ENCODE measurements around the gene SFN.
"Not testable (repeated sequence)": the region's sequence is repeated elsewhere in the genome, so short reads cannot be mapped to it uniquely, and the experiment has no call there.

The SFN gene

DNA sequence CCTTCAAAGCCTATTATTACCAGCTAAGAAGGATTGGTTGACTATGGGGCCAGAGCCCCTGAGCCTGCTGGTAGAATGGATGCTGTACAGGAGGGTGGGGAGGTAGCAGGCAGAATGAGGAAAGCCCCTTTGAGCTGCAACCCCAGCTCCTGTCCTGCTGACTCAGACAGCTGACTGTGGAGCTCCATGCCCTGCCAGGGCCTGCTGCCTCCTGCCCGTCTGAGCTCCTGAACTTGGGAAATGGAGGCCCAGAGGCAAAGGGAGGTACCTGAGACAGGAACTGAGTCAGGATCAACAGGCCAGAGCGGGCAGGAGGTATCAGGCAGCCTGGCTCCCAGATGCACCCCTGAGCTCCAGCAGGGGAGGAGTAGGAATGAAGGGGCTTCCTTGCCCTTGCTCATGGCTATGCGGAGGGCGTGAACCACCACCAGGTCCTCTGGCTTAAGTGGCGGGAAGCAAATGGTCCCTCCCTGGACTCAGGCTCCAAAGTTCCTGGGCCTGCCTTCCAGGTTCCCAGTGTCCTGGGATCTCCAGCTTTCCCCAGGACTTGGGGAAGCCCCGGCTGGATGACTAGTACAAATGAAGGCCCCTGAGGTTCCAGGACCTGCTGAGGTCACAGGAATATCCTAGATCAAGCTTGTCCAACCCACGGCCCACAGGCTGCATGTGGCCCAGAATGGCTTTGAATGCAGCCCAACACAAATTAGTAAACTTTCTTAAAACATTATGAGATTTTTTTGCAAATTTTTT is 3.9 kb upstream of the SFN start:
- TF ChIP-seq ZFX (IDR thresholded peaks at IDR 0.05; ENCODE audit: borderline replicate concordance) = no peak
- TF ChIP-seq, protein P1, sequence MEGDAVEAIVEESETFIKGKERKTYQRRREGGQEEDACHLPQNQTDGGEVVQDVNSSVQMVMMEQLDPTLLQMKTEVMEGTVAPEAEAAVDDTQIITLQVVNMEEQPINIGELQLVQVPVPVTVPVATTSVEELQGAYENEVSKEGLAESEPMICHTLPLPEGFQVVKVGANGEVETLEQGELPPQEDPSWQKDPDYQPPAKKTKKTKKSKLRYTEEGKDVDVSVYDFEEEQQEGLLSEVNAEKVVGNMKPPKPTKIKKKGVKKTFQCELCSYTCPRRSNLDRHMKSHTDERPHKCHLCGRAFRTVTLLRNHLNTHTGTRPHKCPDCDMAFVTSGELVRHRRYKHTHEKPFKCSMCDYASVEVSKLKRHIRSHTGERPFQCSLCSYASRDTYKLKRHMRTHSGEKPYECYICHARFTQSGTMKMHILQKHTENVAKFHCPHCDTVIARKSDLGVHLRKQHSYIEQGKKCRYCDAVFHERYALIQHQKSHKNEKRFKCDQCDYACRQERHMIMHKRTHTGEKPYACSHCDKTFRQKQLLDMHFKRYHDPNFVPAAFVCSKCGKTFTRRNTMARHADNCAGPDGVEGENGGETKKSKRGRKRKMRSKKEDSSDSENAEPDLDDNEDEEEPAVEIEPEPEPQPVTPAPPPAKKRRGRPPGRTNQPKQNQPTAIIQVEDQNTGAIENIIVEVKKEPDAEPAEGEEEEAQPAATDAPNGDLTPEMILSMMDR (IDR thresholded peaks at IDR 0.05) = no peak
- H3K27ac ChIP-seq = no peak overlapping the region

DNA sequence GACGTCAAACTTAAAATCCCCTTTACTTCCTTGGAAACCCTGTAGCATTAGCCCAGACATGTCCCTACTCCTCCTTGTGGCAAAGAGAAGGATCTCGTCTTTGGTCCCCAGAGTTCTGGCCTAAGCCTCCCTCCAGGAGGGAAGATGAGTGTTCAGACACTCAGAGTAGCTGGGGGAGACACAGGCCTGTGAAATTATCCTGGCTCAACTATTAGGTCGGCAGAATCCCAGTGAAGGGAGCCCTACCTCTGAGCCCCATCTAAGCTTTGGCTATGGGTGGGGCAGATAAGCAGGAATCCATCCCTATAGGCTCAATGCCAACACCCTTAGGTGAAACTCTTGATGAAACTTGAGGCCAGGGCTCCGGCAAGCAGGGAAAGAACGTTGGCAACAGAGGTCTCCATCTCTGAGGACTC is 1.7 kb upstream of the SFN start:
- H3K27ac ChIP-seq = peak overlapping the region; percentile 99
- TF ChIP-seq, protein P1 (IDR thresholded peaks at IDR 0.05) = no peak
- TF ChIP-seq ZFX (IDR thresholded peaks at IDR 0.05; ENCODE audit: borderline replicate concordance) = no peak

DNA sequence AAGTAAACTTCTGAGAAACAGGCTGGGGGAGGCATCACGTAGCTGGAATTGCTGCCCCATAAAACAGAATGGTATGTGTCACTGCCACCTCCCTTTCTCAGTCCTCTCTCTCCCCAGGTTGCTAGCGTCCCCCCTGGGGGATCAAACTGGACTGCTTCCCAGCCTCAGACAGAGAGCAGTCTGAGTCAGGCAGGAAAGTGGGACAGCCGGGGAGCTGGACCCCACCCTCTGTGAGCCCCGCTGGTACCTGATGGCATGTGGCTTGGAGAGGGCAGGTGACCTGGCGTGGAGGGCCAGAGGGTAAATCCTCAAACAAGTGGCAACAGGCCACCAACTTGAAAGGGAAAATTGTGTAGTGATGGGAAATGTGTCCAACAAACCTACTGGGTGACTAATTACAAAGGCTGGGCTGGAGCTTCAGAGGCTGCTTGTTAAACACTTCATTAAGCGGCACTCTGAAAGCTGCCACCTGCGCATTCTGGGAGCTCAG is 1.0 kb upstream of the SFN start:
- no peak for TF ChIP-seq ZFX (IDR thresholded peaks at IDR 0.05; ENCODE audit: borderline replicate concordance)
- TF ChIP-seq, protein P1 (IDR thresholded peaks at IDR 0.05) = no peak
- H3K27ac ChIP-seq = peak overlapping the region; percentile 99

DNA sequence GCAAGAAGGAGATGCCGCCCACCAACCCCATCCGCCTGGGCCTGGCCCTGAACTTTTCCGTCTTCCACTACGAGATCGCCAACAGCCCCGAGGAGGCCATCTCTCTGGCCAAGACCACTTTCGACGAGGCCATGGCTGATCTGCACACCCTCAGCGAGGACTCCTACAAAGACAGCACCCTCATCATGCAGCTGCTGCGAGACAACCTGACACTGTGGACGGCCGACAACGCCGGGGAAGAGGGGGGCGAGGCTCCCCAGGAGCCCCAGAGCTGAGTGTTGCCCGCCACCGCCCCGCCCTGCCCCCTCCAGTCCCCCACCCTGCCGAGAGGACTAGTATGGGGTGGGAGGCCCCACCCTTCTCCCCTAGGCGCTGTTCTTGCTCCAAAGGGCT is 732 bp downstream of the SFN start:
- H3K27ac ChIP-seq = peak overlapping the region; percentile 99
- TF ChIP-seq, protein P1 (IDR thresholded peaks at IDR 0.05) = no peak
- no peak for TF ChIP-seq ZFX (IDR thresholded peaks at IDR 0.05; ENCODE audit: borderline replicate concordance)

DNA sequence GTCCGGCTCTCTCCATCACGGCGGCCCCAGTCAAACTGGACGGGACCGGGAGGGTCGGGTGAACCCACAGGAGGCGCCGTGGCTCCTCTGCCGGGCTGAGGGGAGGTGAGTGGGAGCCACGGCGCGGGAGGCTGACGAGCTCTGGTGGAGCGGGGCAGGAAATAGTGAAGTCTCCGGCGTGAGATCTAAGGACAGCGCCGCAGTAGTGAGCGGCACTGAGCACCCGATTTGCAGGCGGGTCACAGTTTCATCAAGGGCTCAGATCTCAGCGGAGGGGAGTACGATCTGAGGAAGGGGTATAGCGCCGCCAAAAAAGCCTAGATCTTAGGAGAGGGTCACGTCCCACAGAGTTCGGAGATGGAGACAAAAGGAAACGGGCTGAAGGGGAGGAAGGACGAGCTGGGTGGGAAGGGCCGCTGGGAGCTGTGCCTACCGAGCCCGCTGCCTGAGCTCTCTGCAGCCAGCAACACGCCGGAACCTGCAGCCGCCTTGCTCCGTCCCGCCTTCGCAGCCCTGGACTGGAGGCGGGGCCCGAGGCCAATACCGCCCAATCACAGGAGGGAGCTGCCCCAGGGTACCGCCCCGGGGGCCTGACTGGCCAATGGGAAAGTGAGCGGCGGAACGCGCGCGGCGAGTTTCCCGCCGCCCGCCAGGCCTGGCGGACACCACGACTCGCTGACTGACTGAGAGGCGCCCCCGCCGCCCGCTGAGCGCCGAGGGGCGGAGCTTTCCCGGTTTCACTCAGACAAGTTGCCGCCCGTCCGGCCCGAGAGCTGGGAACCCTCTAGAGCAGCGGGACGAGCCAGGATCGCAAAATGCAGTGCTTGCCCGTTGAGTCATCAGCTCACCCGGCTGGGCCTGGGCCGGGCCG is 1.9 kb downstream of the SFN start:
- TF ChIP-seq, protein P1 (IDR thresholded peaks at IDR 0.05) = no peak
- no peak for TF ChIP-seq ZFX (IDR thresholded peaks at IDR 0.05; ENCODE audit: borderline replicate concordance)

DNA sequence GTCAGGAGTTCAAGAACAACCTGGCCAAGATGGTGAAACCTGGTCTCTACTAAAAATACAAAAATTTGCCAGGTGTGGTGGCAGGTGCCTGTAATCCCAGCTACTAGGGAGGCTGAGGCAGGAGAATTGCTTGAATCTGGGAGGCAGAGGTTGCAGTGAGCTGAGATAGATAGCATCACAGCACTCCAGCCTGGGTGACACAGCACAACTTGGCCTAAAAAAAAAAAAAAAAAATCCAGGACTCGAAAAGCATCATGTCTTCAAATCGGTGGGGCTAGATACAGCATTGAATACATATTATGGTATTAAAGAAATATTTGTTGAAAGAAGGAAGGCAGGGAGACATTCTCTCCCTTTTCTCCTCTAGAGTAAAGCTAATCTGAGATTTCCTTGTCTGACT is 10.1 kb downstream of the SFN start:
- not testable (repeated sequence) for H3K27ac ChIP-seq

More for the DNA sequence above, 1.9 kb downstream of the SFN start:
- H3K27ac ChIP-seq = peak overlapping the region; percentile 99

DNA sequence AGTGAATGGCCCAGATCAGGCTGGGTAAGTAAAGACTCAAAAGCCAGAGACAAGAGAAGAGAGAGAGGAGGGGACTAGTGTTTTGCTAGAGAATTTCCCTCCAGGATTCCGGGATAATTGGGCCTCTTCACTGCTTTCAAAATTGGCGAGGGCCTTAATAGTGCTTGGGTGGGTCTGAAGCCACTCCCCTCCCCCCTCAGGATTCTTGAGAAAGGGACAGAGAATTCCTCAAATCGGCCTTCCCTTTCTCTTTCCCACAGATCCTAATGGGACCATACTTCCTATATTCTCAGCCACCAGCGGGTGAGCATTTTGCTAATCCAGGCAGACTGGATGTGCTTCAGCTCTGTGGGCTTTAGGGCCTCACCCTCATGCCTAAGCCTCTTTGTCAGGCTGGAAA is 11.9 kb downstream of the SFN start:
- TF ChIP-seq, protein P1 (IDR thresholded peaks at IDR 0.05) = no peak
- TF ChIP-seq ZFX (IDR thresholded peaks at IDR 0.05; ENCODE audit: borderline replicate concordance) = no peak
- no peak overlapping the region for H3K27ac ChIP-seq

Data from 22Rv1 (cell line).